Measurements from ENCODE around the gene MSX1. TPM values are rescaled to one million over a fixed set of nuclear protein-coding genes. Genes with fewer than 3 reads are reported as not detected.
A peak's percentile ranks its signal among the peaks of the same experiment; 100 is the strongest.

The MSX1 gene
- total RNA-seq, 1 experiment from 2014 or later = not detected

- Histone ChIP-seq H3K18ac (ENCODE audit: insufficient read length, low read depth, low read length) (no peak overlapping the region), H3K79me1 (ENCODE audit: insufficient read depth, low read depth, low read length, poor library complexity, severe bottlenecking) (no peaks in the 10 kb centered on the region), H3T11ph (ENCODE audit: low read length) (no peak overlapping the region), H3K56ac (ENCODE audit: insufficient read length, low read depth, low read length) (no peak overlapping the region), H3K4me2 (ENCODE audit: insufficient read depth, insufficient read length, low read length) (peak overlapping the region; percentile 21), H4K20me1 (ENCODE audit: control insufficient read depth, insufficient read depth, insufficient read length) (peaks cover 6% of the 10 kb centered on the region), H4K8ac (replicated peaks; ENCODE audit: insufficient read length, low read depth, low read length) (no peak overlapping the region), H2BK120ac (ENCODE audit: low read depth, low read length, poor library complexity, severe bottlenecking) (no peak overlapping the region), H4K91ac (ENCODE audit: insufficient read length, low read depth, low read length) (no peak overlapping the region), H3K4me1 (ENCODE audit: insufficient read depth, low read length) (no peaks in the 10 kb centered on the region), H3K27me3 (ENCODE audit: insufficient read depth, low read length) (peaks cover 90% of the 10 kb centered on the region), H3K4ac (ENCODE audit: low read depth, low read length) (no peak overlapping the region), H2AFZ (ENCODE audit: low read length) (no peak overlapping the region), H3K14ac (ENCODE audit: insufficient read depth, low read length) (no peak overlapping the region; the same call in 1 of the 2 replicates), H2AK5ac (ENCODE audit: insufficient read length, low read length) (no peak overlapping the region), H2BK15ac (ENCODE audit: low read depth, low read length) (no peak overlapping the region), H3K9ac (ENCODE audit: extremely low read depth, insufficient read length, low read length) (no peak overlapping the region), H2BK5ac (ENCODE audit: insufficient read length, low read length) (no peak overlapping the region), H2BK20ac (ENCODE audit: low read depth, low read length, poor library complexity, severe bottlenecking) (no peak overlapping the region), H3K27ac (ENCODE audit: insufficient read length, low read depth, low read length) (no peak overlapping the region), H3K23ac (ENCODE audit: insufficient read length, low read depth, low read length) (no peak overlapping the region), H3K79me2 (ENCODE audit: insufficient read depth, low read length) (no peaks in the 10 kb centered on the region), H2BK12ac (ENCODE audit: insufficient read length, low read depth, low read length) (no peak overlapping the region), H3K9me3 (ENCODE audit: control insufficient read depth, low read depth, low read length) (no peaks in the 10 kb centered on the region), H4K5ac (ENCODE audit: insufficient read length, low read depth, low read length) (no peak overlapping the region), H3K23me2 (ENCODE audit: insufficient read length, low read depth, low read length, poor library complexity, severe bottlenecking) (no peaks in the 10 kb centered on the region)
- H3K36me3 Mint-ChIP-seq (ENCODE audit: insufficient read depth in 1 of 3, low read depth in 3 of 3) = no peaks in the 10 kb centered on the region; a peak in 1 of 7 replicates
- no peaks in the 10 kb centered on the region for H3K27me3 Mint-ChIP-seq (ENCODE audit: low read depth)
- peaks cover 2 to 3% of the 10 kb centered on the region in 2 experiments; a peak in 3 of 5 replicates for H3K9me3 Mint-ChIP-seq
- no peak for DNase-seq
- peaks cover 12 to 39% of the 10 kb centered on the region in 2 experiments for H3K4me1 Mint-ChIP-seq
- TF ChIP-seq, protein P1, sequence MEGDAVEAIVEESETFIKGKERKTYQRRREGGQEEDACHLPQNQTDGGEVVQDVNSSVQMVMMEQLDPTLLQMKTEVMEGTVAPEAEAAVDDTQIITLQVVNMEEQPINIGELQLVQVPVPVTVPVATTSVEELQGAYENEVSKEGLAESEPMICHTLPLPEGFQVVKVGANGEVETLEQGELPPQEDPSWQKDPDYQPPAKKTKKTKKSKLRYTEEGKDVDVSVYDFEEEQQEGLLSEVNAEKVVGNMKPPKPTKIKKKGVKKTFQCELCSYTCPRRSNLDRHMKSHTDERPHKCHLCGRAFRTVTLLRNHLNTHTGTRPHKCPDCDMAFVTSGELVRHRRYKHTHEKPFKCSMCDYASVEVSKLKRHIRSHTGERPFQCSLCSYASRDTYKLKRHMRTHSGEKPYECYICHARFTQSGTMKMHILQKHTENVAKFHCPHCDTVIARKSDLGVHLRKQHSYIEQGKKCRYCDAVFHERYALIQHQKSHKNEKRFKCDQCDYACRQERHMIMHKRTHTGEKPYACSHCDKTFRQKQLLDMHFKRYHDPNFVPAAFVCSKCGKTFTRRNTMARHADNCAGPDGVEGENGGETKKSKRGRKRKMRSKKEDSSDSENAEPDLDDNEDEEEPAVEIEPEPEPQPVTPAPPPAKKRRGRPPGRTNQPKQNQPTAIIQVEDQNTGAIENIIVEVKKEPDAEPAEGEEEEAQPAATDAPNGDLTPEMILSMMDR (conservative IDR thresholded peaks at IDR 0.05) = no peak
- peak overlapping the region in 1 of 2 experiments; percentile 72; a peak in 3 of 5 replicates for H3K4me3 Mint-ChIP-seq
- WGBS (ENCODE audit: extremely low coverage, insufficient read length, low lambda C conversion rate) = no CpG with 5 or more reads among the region's 46 CpGs
- H3K27ac Mint-ChIP-seq = no peak overlapping the region
Observed at GRCh38 chr4:4871573-4872313, 12.3 kb downstream of the MSX1 start.

All from H9 (cell line).